ENCODE results near the gene TMEM229B.
"Not testable (repeated sequence)": the region's sequence is repeated elsewhere in the genome, so short reads cannot be mapped to it uniquely, and the experiment has no call there.

The TMEM229B gene

DNA sequence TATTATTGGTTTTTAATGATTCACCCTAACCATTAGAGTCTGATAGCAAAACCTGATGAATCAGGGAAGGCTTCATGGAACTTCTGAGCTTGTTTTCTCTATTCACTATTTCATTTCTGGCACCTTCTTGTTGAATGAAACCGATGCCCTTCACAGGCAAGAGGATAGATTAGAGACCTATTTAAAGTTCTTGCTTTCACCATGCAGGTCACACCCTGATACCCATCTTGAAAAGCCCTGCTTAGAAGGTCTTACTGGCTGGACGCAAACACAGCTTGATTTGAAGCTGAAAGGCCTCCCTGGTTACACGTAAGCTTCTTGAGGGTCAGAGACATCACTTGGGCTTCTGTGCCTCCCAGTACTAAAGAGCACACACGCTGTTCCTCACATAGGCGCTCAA is 29.2 kb downstream of the TMEM229B start:
- ATAC-seq, result no peak
- H3K27ac Mint-ChIP-seq, result no peak overlapping the region

DNA sequence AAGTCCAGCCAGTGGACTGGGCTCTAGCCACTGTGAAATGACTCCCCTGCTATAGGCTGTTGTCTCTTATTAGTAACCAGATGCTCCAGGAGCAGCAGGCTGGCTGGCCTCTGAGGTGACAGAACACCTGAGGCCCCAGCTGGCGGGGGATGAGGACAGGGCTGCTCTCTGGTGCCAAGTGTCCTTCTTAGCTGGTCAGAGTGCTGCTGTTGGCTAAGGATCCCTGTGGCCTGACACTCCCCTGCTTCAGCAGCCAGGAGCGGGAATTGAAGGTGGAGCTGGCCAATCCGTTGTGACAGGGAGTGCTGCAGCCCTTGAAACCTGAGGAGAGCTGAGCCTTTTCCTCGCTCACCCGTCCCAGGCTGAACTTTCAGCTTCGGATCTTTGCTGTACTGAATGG is 30.7 kb downstream of the TMEM229B start:
- DNase-seq (no peak), ATAC-seq (no peak)
- Mint-ChIP-seq H3K27ac (no peak overlapping the region), H3K4me3 (no peak overlapping the region), H3K9me3 (no peaks in the 10 kb centered on the region), H3K4me1 (no peaks in the 10 kb centered on the region), H3K27me3 (no peaks in the 10 kb centered on the region)

More for the DNA sequence above, 29.2 kb downstream of the TMEM229B start:
- H3K27me3 Mint-ChIP-seq, result no peaks in the 10 kb centered on the region
- peaks cover 8% of the 10 kb centered on the region for H3K4me1 Mint-ChIP-seq
- no peaks in the 10 kb centered on the region for H3K9me3 Mint-ChIP-seq
- H3K4me3 Mint-ChIP-seq, result no peak overlapping the region
- DNase-seq, result no peak

DNA sequence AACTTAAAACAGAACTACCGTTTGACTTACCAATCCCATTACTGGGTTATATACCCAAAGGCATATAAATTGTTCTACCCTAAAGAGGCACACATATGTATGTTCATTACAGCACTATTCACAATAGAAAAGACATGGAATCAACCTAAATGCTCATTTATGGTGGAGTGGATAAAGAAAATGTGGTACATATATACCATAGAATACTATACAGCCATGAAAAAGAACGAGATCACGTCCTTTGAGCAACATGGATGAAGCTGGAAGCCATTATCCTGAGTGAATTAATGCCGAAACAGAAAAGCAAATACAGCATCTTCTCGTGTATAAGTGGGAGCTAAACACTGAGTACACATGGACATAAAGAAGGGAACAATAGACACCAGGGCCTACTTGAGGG is 31.8 kb downstream of the TMEM229B start:
- no peak overlapping the region for H3K4me3 Mint-ChIP-seq
- no peaks in the 10 kb centered on the region for H3K9me3 Mint-ChIP-seq
- DNase-seq (no peak), ATAC-seq (no peak)
- H3K27me3 Mint-ChIP-seq, result no peaks in the 10 kb centered on the region
- H3K27ac Mint-ChIP-seq, result no peak overlapping the region
- H3K4me1 Mint-ChIP-seq, result no peaks in the 10 kb centered on the region

DNA sequence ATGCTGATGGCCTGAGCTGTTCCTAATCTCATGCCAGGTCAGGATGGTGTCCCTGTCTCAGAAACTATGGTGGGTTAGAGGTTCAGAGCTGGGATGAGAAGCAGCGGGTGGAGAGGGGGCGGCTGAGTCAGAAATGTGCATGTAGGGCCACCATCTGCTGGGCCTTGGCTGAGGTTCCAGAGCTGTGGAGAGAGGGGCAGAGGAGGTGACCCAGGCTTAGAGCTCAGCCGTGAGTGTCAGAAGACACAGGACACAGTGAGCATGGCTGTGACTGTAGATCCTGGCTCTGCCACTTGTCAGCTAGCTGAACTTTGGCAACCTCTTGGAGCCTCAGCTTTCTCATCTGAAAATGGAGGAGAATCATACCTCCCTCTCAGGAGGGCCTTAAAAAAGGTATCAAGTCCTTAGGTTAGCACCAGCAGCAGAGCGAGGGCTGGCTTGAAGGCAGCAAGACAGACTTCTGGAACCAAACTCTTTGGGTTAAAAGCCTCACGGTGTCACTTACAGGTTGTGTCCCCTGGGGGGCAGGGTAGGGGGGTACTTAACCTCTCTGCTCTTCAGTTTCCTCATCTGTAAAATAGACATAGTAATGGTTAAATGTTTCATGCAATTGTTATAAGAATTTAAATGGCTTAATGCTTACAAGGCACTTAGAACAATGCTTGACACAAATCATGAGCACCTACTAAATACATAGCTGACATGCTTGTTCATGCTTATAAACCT is 34.8 kb downstream of the TMEM229B start:
- DNase-seq (no peak), ATAC-seq (no peak)
- Mint-ChIP-seq H3K4me3 (no peak overlapping the region), H3K27ac (peak overlapping the region in 1 of 2 donors; percentile 72), H3K27me3 (no peaks in the 10 kb centered on the region), H3K4me1 (no peaks in the 10 kb centered on the region), H3K9me3 (peaks cover 6 to 8% of the 10 kb centered on the region in 2 donors)

DNA sequence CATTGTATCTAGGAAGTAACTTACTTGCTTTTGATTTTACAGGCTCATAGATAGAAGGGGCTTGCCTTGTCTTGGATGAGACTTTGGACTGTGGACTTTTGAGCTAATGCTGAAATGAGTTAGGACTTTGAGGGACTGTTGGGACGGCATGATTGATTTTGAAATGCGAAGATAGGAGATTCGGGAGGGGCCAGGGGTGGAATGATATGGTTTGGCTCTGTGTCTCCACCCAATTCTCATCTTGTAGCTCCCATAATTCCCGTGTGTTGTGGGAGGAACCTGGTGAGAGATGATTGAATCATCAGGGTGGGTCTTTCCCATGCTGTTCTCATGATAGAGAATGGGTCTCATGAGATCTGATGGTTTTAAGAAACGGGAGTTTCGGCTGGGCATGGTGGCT is 36.9 kb downstream of the TMEM229B start:
- H3K27ac Mint-ChIP-seq, DNase-seq, H3K4me1 Mint-ChIP-seq, H3K4me3 Mint-ChIP-seq, H3K9me3 Mint-ChIP-seq, ATAC-seq, H3K27me3 Mint-ChIP-seq: not testable (repeated sequence)

DNA sequence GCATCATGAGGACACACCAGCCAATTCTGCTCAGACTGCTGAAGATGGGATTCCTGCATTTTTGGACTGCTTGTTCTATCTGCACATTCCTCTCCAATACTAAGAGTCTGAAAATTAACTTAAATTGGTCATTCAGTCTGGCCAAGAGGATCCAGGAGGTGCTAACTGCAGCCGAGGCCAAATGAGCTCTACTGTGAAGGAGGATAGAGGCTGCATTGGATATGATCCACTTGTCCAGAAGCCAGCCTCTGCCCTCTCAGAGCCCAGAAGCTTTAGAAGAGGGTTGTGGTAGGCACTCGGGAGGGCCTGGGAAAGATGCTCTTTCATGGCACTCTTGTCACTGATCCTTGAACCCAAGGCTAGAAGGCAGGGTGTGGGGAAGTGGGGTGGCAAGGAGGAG is 39.4 kb downstream of the TMEM229B start:
- peaks cover 6 to 8% of the 10 kb centered on the region in 2 donors for H3K9me3 Mint-ChIP-seq
- ATAC-seq, result no peak
- H3K27ac Mint-ChIP-seq, result no peak overlapping the region
- H3K4me1 Mint-ChIP-seq, result no peaks in the 10 kb centered on the region
- no peak for DNase-seq
- peaks cover 7% of the 10 kb centered on the region for H3K27me3 Mint-ChIP-seq
- no peak overlapping the region for H3K4me3 Mint-ChIP-seq

DNA sequence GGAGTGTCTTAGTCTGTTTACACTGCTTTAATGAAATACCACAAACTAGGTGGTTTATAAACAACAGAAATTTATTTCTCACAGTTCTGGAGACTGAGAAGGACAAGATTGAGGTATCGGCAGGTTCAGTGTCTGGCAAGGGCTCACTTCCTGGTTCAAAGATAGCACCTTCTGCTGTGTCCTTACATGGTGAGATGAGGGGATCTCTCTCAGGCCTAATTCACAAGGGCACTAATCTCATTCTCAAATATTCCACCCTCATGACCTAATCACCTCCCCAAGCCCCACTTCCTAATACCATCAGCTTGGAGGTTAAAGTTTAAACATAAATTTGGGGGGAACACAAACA is 41.5 kb downstream of the TMEM229B start:
- peaks cover 20% of the 10 kb centered on the region for H3K27me3 Mint-ChIP-seq
- peaks cover 6 to 8% of the 10 kb centered on the region in 2 donors for H3K9me3 Mint-ChIP-seq
- no peak for DNase-seq
- no peaks in the 10 kb centered on the region for H3K4me1 Mint-ChIP-seq
- ATAC-seq, result no peak
- H3K4me3 Mint-ChIP-seq, result no peak overlapping the region
- H3K27ac Mint-ChIP-seq, result no peak overlapping the region

DNA sequence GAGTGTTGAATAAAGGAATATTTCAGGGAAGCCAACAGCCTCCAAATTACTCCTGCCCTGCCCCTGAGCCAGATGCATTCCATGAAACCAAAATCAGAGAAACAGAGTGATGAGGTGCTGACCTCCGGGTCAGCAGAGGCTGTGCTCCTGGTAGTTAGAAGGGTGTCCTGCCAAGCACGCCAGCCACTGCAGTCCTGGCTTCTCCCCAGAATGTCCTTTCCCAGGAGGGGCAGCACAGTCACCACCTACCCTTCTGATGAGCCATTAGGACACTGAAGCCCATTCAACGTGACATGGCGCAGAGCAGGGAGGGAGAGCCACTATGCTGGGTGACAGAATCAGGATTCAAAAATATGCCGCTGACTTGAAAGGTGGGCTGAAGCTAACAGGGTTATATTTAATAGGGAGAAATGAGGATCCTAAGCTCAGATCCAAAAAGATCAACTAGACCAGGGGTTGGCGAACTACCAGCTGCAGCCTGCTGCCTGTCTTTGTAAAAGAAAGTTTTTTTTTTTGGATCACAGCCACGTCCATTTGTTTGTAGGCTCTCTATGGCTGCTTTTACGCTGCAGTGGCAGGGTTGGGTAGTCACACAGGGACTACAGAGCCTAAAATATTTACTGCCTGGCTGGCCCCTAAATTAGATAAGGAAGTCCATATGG is 42.0 kb downstream of the TMEM229B start:
- Mint-ChIP-seq H3K27me3 (peaks cover 20% of the 10 kb centered on the region), H3K4me1 (no peaks in the 10 kb centered on the region), H3K27ac (no peak overlapping the region), H3K4me3 (no peak overlapping the region), H3K9me3 (peaks cover 6 to 8% of the 10 kb centered on the region in 2 donors)
- ATAC-seq (no peak), DNase-seq (no peak)

DNA sequence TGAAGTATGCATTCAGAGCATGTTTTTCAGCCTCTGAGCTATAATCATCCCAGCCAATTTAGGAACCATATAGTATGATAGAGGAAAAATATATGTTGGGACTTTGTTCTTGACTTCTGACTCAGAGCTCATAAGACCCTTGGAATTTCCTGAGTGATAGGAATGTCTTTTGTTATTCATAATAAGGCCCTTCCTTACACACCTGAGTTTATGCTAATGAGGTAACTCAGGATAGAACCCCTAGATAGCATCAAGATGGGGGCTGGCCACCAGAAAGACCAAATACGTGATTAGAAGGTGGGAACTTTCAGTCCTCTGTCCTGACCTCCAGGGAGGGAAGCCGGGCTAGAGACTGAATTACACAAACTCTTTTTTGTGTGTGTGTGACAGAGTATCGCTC is 44.1 kb downstream of the TMEM229B start:
- no peak for ATAC-seq
- Mint-ChIP-seq H3K27me3 (peaks cover 20% of the 10 kb centered on the region), H3K4me3 (no peak overlapping the region), H3K9me3 (no peaks in the 10 kb centered on the region), H3K4me1 (no peaks in the 10 kb centered on the region), H3K27ac (no peak overlapping the region)
- no peak for DNase-seq

DNA sequence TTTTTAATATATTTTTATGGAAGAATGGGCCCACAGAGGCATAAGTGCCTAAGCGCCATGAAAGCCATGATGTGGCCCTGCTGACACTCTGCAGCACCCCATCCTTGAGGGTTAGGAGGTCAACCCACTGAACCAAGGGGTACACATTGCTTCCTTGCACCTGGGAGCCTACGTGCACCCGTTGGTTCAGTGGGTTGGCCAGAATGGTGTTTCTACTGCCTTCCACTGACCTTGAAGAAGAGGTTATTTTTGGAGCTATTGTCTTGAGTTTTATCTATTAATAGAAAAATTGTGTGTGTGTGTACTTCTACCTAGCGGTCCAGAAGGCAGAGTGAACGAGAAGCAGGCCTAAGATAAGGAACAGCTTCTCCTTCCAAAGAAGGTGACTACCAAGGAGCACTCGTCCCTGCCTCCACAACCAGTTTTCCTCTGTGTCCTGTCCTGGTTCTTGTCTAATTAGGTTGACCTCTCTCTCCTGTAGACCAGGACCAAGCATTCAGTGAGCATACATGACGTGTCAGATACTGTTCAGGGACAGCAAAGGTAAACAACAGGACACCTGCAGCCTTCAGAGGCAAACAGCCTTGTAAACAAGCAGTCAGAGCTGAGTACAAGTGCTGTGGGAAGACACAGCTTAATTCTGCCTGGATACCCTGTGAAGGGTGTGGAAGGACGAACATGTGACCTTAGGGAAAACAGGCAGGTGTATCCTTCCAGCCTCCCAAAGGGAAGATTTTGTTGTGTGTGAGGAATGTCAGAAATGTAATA is 46.2 kb downstream of the TMEM229B start:
- no peak for DNase-seq
- Mint-ChIP-seq H3K4me3 (no peak overlapping the region), H3K9me3 (no peaks in the 10 kb centered on the region), H3K27me3 (peaks cover 20% of the 10 kb centered on the region), H3K27ac (peak overlapping the region in 1 of 2 donors; percentile 14), H3K4me1 (no peaks in the 10 kb centered on the region)
- ATAC-seq, result no peak

DNA sequence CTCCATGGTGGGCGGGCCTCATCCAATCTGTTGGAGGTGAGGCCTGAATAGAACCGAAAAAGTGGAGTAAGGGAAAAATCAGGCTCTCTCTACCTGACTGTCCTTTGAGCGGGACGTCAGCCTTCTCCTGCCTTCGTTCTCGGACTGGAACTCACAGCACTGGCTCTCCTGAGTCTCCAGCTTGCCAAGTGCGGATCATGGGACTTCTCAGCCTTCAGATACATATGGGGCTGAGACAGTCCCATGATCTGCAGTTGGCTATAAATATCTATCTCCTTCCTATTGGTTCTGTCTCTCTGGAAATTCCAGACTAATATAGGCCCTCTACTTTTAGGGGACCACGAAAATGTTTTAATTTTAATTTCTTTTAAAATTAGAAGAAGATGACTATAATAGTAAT is 46.8 kb downstream of the TMEM229B start:
- ATAC-seq (no peak), DNase-seq (no peak)
- peaks cover 20% of the 10 kb centered on the region for H3K27me3 Mint-ChIP-seq
- H3K9me3 Mint-ChIP-seq, result no peaks in the 10 kb centered on the region
- H3K27ac Mint-ChIP-seq, result no peak overlapping the region
- H3K4me3 Mint-ChIP-seq, result no peak overlapping the region
- H3K4me1 Mint-ChIP-seq, result no peaks in the 10 kb centered on the region

DNA sequence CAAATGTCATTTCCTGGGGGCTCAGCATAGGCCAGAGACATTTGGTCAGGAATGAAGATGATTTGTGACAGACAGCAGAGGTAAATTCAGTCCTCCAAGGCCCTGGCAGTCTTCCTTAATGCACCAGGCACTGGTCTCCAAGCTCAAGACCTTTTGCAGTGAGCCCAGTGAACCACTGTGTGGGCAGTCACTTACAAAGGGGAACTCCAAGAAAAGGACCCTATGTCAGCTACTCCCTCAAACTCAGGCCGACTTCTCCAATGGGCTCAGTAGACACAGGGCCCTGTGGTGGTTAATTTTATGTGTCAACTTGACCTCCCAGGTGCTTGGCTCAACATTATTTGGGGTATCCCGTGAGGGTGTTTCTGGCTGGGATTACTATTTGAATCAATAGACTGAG is 47.3 kb downstream of the TMEM229B start:
- no peaks in the 10 kb centered on the region for H3K9me3 Mint-ChIP-seq
- no peak for ATAC-seq
- H3K4me1 Mint-ChIP-seq, result no peaks in the 10 kb centered on the region

DNA sequence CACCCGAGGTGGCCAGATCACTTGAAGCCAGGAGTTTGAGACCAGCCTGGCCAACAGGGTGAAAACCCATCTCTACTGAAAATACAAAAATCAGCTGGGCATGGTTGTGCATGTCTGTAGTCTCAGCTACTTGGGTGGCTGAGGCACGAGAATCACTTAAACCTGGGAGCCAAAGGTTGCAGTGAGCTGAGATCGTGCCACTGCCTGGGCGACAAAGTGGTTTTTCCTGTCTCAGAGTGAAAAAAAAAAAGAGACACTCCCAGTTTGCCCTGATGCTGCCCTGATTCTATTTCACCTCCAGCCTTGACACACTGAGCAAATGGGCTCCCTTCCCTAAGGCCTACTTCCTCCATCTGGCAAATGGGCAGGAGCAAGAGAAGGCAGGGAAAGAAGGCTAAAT is 48.0 kb downstream of the TMEM229B start:
- no peak for DNase-seq
- H3K27me3 Mint-ChIP-seq, result peaks cover 20% of the 10 kb centered on the region
- ATAC-seq, result no peak
- H3K27ac Mint-ChIP-seq, result no peak overlapping the region
- H3K9me3 Mint-ChIP-seq, result no peaks in the 10 kb centered on the region
- H3K4me3 Mint-ChIP-seq, result no peak overlapping the region
- H3K4me1 Mint-ChIP-seq, result no peaks in the 10 kb centered on the region

More for the DNA sequence above, 47.3 kb downstream of the TMEM229B start:
- Mint-ChIP-seq H3K27me3 (peaks cover 20% of the 10 kb centered on the region), H3K4me3 (no peak overlapping the region), H3K27ac (no peak overlapping the region)
- no peak for DNase-seq

DNA sequence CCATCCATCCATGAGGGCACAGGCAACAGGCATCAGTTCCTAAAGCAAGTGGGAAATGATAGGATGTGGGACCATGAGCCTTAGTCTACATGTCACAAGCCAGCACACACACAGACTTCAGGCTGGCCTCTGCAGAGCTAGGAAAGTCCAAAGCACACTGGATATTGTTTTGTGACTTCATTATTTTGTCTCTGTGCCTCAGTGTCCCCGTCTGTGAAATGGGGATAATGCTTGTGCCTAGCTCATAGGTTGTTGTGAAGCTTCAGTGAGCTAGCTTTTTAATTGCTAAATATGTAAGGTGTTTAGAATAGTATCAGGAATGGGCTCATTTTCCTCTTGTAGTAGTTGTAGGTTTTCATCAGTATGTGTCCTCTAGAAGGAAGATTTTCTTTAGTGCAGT is 49.6 kb downstream of the TMEM229B start:
- Mint-ChIP-seq H3K4me3 (no peak overlapping the region), H3K4me1 (no peaks in the 10 kb centered on the region), H3K9me3 (no peaks in the 10 kb centered on the region), H3K27me3 (peaks cover 13% of the 10 kb centered on the region), H3K27ac (no peak overlapping the region)
- ATAC-seq (no peak), DNase-seq (no peak)

DNA sequence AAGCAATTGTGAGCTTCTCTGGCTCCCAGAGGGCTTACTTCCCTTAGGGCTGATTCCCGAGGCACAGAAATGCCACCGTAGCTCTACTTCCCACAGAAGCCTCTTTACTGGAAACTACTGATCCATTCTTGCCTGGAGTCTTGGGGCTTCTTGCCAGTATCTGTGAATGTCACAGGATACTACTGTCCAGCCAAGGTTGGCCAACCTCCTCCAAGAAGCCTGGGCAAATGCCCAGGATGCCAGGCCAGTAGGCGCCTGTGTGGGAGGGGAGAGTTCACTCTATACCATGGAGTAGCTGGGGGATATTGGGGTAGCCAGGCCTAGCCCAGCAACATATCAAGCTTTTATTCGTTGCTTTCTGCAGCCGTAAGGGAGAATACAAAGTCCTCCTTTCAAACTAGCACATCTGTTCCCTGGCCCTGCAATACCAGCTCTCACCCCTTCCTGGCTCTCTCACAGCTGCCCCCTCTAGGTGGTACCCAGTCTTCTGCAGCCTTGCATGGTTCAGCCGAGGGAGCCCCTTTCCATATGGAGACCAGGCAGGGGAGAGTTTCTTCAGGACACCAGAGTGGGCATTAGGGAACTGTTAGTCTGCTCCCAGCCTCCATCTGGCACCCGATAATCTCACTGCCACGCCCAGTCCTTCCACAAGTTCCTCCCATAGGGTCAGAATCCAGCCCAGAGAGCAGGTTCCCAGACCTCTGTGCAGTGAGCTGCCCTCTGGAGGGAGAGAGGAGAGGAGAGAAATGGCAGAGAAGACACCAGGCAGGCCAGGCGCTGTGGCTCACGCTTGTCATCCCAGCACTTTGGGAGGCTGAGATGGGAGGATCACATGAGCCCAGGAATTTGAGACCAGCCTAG is 52.3 kb downstream of the TMEM229B start:
- Mint-ChIP-seq H3K27ac (no peak overlapping the region), H3K4me1 (no peaks in the 10 kb centered on the region), H3K27me3 (no peaks in the 10 kb centered on the region), H3K9me3 (no peaks in the 10 kb centered on the region), H3K4me3 (no peak overlapping the region)
- ATAC-seq (no peak), DNase-seq (no peak)

All from stimulated activated naive CD8-positive, alpha-beta T cell treated with anti-CD3 and anti-CD28 coated beads, Interleukin-15, amount 100 ng/mL, for 72 hours (primary cell).